ENCODE measurements around the gene SLC39A11.
A peak's percentile ranks its signal among the peaks of the same experiment; 100 is the strongest.

SLC39A11 gene

GRCh38 chr17:73071066-73071999 is 21.2 kb downstream of the SLC39A11 start:
- TF ChIP-seq ZNF565 (CRISPR knock-in tag; conservative IDR thresholded peaks at IDR 0.05; ENCODE audit: low read depth) (no peak), ESRRG (CRISPR knock-in tag; IDR thresholded peaks at IDR 0.05) (no peak), CREB5 (CRISPR knock-in tag; IDR thresholded peaks at IDR 0.05; ENCODE audit: low read depth) (no peak), ZC3H10 (CRISPR knock-in tag; IDR thresholded peaks at IDR 0.05) (no peak), ZFP3 (CRISPR knock-in tag; IDR thresholded peaks at IDR 0.05) (no peak), TSHZ2 (CRISPR knock-in tag; IDR thresholded peaks at IDR 0.05) (no peak), PPARA (CRISPR knock-in tag; IDR thresholded peaks at IDR 0.05; ENCODE audit: borderline replicate concordance) (no peak), SNAI2 (CRISPR knock-in tag; IDR thresholded peaks at IDR 0.05) (no peak), ZNF70 (CRISPR knock-in tag; IDR thresholded peaks at IDR 0.05) (no peak), ZNF8 (CRISPR knock-in tag; IDR thresholded peaks at IDR 0.05) (no peak), TOX (CRISPR knock-in tag; IDR thresholded peaks at IDR 0.05; ENCODE audit: borderline replicate concordance) (no peak), CSRNP3 (CRISPR knock-in tag; IDR thresholded peaks at IDR 0.05) (no peak), PATZ1 (CRISPR knock-in tag; IDR thresholded peaks at IDR 0.05; ENCODE audit: borderline replicate concordance) (no peak), GLIS3 (CRISPR knock-in tag; IDR thresholded peaks at IDR 0.05) (no peak)
- ATAC-seq = no peak

GRCh38 chr17:73069841-73070240 is 22.6 kb downstream of the SLC39A11 start:
- TF ChIP-seq ISL1 (CRISPR knock-in tag; IDR thresholded peaks at IDR 0.05) (peak; percentile 73), ZFP30 (CRISPR knock-in tag; IDR thresholded peaks at IDR 0.05) (no peak)
- ATAC-seq = peak; percentile 55; the same call in 2 of the 3 replicates

GRCh38 chr17:73069164-73069770 is 23.2 kb downstream of the SLC39A11 start:
- ATAC-seq = no peak
- TF ChIP-seq TOX (CRISPR knock-in tag; IDR thresholded peaks at IDR 0.05; ENCODE audit: borderline replicate concordance) = no peak
- no peak for TF ChIP-seq PATZ1 (CRISPR knock-in tag; IDR thresholded peaks at IDR 0.05; ENCODE audit: borderline replicate concordance)
- TF ChIP-seq GLIS3 (CRISPR knock-in tag; IDR thresholded peaks at IDR 0.05) = no peak
- no peak for TF ChIP-seq BACH2 (CRISPR knock-in tag; IDR thresholded peaks at IDR 0.05; ENCODE audit: borderline replicate concordance)
- TF ChIP-seq TSHZ2 (CRISPR knock-in tag; IDR thresholded peaks at IDR 0.05) = no peak

All from SK-N-SH treated with all-trans-retinoic acid at 6 μM for 48 hours (cell line).